Measurements from ENCODE around the gene FAM209B. TPM values are rescaled to one million over a fixed set of nuclear protein-coding genes. Genes with fewer than 3 reads are reported as not detected.

Gene FAM209B
- total and polyA plus RNA-seq, 2 experiments from 2014 or later = not detected

DNA sequence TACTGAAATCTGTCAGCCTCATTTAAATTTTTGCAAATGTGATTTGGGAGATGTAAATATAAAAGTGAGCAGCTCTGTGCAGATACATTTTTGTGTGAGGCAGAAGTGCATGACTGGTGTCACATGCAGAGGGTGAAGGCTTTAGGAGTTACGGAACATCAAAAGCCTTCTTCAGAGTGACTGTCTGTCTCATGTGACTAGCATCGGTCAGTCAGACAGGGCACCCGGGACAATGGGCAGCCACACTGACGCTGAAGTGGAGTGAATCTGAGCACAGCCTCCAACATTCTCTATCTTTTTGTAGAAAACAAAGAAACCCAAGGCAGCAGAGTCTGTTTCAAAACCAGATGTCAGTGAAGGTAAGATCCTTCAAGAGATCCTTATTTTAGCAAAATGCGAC is 16.4 kb upstream of the FAM209B start:
- Histone ChIP-seq H3K36me3 (replicated peaks; ENCODE audit: insufficient read depth, low read depth) (no peaks in the 10 kb centered on the region), H3K9me3 (ENCODE audit: low read depth) (peaks cover 5% of the 10 kb centered on the region), H3K9me2 (replicated peaks; ENCODE audit: insufficient read depth) (no peaks in the 10 kb centered on the region), H4K20me1 (ENCODE audit: insufficient read depth, poor library complexity, severe bottlenecking) (no peaks in the 10 kb centered on the region), H3K79me2 (no peaks in the 10 kb centered on the region), H2AFZ (no peak overlapping the region), H3K4me2 (no peak overlapping the region), H3K27ac (no peak overlapping the region), H3K27me3 (no peaks in the 10 kb centered on the region), H3K4me3 (no peak overlapping the region), H3K4me1 (ENCODE audit: insufficient read depth) (no peaks in the 10 kb centered on the region)
- TF ChIP-seq EZH2 (IDR thresholded peaks at IDR 0.05; ENCODE audit: borderline replicate concordance) (no peak), EZH2phosphoT487 (IDR thresholded peaks at IDR 0.05; ENCODE audit: low read depth, severe bottlenecking, unreplicated experiment) (no peak)
- TF ChIP-seq, protein P1, sequence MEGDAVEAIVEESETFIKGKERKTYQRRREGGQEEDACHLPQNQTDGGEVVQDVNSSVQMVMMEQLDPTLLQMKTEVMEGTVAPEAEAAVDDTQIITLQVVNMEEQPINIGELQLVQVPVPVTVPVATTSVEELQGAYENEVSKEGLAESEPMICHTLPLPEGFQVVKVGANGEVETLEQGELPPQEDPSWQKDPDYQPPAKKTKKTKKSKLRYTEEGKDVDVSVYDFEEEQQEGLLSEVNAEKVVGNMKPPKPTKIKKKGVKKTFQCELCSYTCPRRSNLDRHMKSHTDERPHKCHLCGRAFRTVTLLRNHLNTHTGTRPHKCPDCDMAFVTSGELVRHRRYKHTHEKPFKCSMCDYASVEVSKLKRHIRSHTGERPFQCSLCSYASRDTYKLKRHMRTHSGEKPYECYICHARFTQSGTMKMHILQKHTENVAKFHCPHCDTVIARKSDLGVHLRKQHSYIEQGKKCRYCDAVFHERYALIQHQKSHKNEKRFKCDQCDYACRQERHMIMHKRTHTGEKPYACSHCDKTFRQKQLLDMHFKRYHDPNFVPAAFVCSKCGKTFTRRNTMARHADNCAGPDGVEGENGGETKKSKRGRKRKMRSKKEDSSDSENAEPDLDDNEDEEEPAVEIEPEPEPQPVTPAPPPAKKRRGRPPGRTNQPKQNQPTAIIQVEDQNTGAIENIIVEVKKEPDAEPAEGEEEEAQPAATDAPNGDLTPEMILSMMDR (IDR thresholded peaks at IDR 0.05; ENCODE audit: poor library complexity) = no peak
- WGBS (ENCODE audit: low lambda C conversion rate, missing lambda C conversion rate) = 96% methylated on average over 5 of the region's 5 CpGs
- DNase-seq (ENCODE audit: low spot score) = no peak

DNA sequence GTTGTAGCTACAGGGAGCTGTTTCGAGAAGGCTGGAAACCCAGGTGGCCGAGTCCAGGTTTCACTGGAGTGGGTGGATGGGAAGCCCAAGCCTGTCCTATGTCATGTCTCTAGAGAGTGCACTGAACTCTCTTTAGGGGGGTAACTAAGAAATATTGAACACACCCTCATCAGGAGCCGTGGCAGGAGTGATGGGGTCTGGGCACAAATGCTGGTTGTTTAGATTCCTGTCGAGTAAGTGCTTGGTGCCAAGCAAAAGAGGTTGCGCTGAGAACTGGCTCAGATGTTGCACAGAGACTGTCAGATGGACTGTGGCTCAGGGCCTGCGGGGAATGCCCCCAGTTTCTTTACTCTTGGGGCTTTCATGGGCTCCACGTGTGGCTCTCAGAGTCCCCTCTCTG is 15.8 kb upstream of the FAM209B start:
- no peaks in the 10 kb centered on the region for H3K36me3 ChIP-seq (replicated peaks; ENCODE audit: insufficient read depth, low read depth)
- H4K20me1 ChIP-seq (ENCODE audit: insufficient read depth, poor library complexity, severe bottlenecking) = no peaks in the 10 kb centered on the region
- H3K4me1 ChIP-seq (ENCODE audit: insufficient read depth) = no peaks in the 10 kb centered on the region
- over 99% methylated on average over 7 of the region's 7 CpGs for WGBS (ENCODE audit: low lambda C conversion rate, missing lambda C conversion rate)
- H3K27me3 ChIP-seq = no peaks in the 10 kb centered on the region
- no peaks in the 10 kb centered on the region for H3K79me2 ChIP-seq
- DNase-seq (ENCODE audit: low spot score) = no peak
- H3K9me3 ChIP-seq (ENCODE audit: low read depth) = peaks cover 5% of the 10 kb centered on the region
- H3K4me3 ChIP-seq = no peak overlapping the region
- no peak overlapping the region for H2AFZ ChIP-seq
- H3K4me2 ChIP-seq = no peak overlapping the region
- no peak overlapping the region for H3K27ac ChIP-seq
- H3K9me2 ChIP-seq (replicated peaks; ENCODE audit: insufficient read depth) = no peaks in the 10 kb centered on the region
- TF ChIP-seq, protein P1 (IDR thresholded peaks at IDR 0.05; ENCODE audit: poor library complexity) = no peak
- TF ChIP-seq EZH2phosphoT487 (IDR thresholded peaks at IDR 0.05; ENCODE audit: low read depth, severe bottlenecking, unreplicated experiment) (no peak), EZH2 (IDR thresholded peaks at IDR 0.05; ENCODE audit: borderline replicate concordance) (no peak)

DNA sequence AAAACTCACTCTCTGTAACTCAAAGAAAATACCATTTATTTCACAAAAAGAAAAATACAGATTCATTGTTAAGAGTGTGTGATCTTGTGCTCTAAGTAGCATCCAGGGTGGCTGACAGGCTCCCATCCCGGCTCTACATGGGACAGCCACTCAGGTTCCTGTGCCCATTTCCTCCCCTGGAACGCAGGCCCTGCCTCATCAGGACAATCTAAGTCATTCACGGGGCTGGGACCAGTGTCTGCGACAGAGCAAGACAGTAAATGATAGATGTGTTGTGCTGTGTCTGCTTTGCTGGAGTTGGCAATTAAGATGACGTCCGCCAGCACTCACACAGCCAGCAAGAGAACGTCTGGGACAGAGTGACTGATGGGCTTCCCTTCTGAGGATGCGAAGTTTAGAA is 15.4 kb upstream of the FAM209B start:
- H3K4me3 ChIP-seq = no peak overlapping the region
- H4K20me1 ChIP-seq (ENCODE audit: insufficient read depth, poor library complexity, severe bottlenecking) = no peaks in the 10 kb centered on the region
- H3K27me3 ChIP-seq = no peaks in the 10 kb centered on the region
- peaks cover 5% of the 10 kb centered on the region for H3K9me3 ChIP-seq (ENCODE audit: low read depth)
- no peaks in the 10 kb centered on the region for H3K4me1 ChIP-seq (ENCODE audit: insufficient read depth)
- 90% methylated on average over 8 of the region's 8 CpGs for WGBS (ENCODE audit: low lambda C conversion rate, missing lambda C conversion rate)
- H2AFZ ChIP-seq = no peak overlapping the region
- no peaks in the 10 kb centered on the region for H3K79me2 ChIP-seq
- H3K36me3 ChIP-seq (replicated peaks; ENCODE audit: insufficient read depth, low read depth) = no peaks in the 10 kb centered on the region
- no peak overlapping the region for H3K27ac ChIP-seq
- no peak for DNase-seq (ENCODE audit: low spot score)
- no peak overlapping the region for H3K4me2 ChIP-seq
- TF ChIP-seq EZH2phosphoT487 (IDR thresholded peaks at IDR 0.05; ENCODE audit: low read depth, severe bottlenecking, unreplicated experiment) (no peak), EZH2 (IDR thresholded peaks at IDR 0.05; ENCODE audit: borderline replicate concordance) (no peak)
- TF ChIP-seq, protein P1 (IDR thresholded peaks at IDR 0.05; ENCODE audit: poor library complexity) = no peak
- no peaks in the 10 kb centered on the region for H3K9me2 ChIP-seq (replicated peaks; ENCODE audit: insufficient read depth)

DNA sequence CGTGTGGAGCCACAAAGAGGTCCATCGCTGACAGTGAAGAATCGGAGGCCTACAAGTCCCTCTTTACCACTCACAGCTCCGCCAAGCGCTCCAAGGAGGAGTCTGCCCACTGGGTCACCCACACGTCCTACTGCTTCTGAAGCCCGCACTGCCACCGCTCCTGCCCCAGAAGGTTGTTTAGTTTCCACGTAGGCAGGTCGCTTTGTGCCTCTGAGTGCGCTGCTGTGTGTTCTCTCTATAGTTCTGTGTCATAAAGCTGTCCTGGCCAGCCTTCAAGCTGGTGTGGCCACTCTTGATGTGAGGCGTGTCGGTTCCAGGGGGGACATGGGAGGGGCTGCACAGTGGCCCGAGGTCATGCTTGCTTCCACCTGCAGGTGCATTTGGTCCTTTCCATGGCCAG is 14.9 kb upstream of the FAM209B start:
- no peaks in the 10 kb centered on the region for H3K36me3 ChIP-seq (replicated peaks; ENCODE audit: insufficient read depth, low read depth)
- peaks cover 5% of the 10 kb centered on the region for H3K9me3 ChIP-seq (ENCODE audit: low read depth)
- no peak overlapping the region for H3K4me3 ChIP-seq
- H4K20me1 ChIP-seq (ENCODE audit: insufficient read depth, poor library complexity, severe bottlenecking) = no peaks in the 10 kb centered on the region
- no peak overlapping the region for H3K27ac ChIP-seq
- H3K27me3 ChIP-seq = no peaks in the 10 kb centered on the region
- 99% methylated on average over 14 of the region's 14 CpGs for WGBS (ENCODE audit: low lambda C conversion rate, missing lambda C conversion rate)
- H3K79me2 ChIP-seq = no peaks in the 10 kb centered on the region
- no peaks in the 10 kb centered on the region for H3K9me2 ChIP-seq (replicated peaks; ENCODE audit: insufficient read depth)
- no peaks in the 10 kb centered on the region for H3K4me1 ChIP-seq (ENCODE audit: insufficient read depth)
- DNase-seq (ENCODE audit: low spot score) = no peak
- H2AFZ ChIP-seq = no peak overlapping the region
- H3K4me2 ChIP-seq = no peak overlapping the region
- TF ChIP-seq EZH2phosphoT487 (IDR thresholded peaks at IDR 0.05; ENCODE audit: low read depth, severe bottlenecking, unreplicated experiment) = no peak
- TF ChIP-seq, protein P1 (IDR thresholded peaks at IDR 0.05; ENCODE audit: poor library complexity) = no peak
- no peak for TF ChIP-seq EZH2 (IDR thresholded peaks at IDR 0.05; ENCODE audit: borderline replicate concordance)

All from hepatocyte (in vitro differentiated cells).